HG03060 (cell line): Measurements from ENCODE around the gene AKT2.
"Not testable (repeated sequence)": the region's sequence is repeated elsewhere in the genome, so short reads cannot be mapped to it uniquely, and the experiment has no call there.

ENCODE experiments used
- ATAC-seq: cut with Tn5 transposase; IDR thresholded peaks from one replicate; pipeline ENCODE4 v1.9.1; 2021; ENCODE audit warnings: low read depth, moderate number of reproducible peaks; ENCODE audit not compliant: unreplicated experiment

Gene AKT2

DNA sequence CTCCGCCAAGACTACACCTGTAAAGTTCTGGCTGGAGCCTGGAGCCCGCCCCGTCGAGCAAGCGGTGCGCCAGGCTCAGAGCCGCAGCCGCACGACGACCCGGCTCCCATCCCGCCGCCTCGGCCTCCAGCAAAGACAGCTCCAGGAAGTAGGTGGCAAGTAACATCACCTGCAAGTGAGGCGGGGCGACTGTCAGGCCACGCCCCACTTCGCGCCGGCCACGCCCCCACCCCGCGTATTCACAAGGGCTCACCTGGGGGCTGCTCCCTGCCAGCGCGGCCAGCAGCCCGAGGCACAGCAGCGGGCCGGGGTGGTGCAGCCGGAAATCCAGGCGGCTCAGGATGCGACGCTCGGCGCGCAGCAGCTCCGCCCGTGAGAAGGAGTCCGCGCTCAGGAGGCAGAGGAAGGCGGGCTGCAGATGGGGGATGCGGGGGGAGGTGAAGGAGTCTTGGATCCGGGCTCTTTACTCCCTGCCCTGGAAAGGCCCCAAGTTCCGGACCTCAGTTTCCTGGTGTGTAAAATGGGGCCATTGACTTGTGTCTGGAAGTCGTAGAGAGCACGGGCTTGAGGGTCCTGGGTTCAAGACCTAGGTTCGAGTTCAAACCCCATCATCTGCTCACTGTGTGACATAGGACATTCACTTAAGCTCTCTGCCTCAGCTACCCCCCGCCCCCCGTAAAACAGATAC, 61.9 kb downstream of the AKT2 start:
- no peak for ATAC-seq

DNA sequence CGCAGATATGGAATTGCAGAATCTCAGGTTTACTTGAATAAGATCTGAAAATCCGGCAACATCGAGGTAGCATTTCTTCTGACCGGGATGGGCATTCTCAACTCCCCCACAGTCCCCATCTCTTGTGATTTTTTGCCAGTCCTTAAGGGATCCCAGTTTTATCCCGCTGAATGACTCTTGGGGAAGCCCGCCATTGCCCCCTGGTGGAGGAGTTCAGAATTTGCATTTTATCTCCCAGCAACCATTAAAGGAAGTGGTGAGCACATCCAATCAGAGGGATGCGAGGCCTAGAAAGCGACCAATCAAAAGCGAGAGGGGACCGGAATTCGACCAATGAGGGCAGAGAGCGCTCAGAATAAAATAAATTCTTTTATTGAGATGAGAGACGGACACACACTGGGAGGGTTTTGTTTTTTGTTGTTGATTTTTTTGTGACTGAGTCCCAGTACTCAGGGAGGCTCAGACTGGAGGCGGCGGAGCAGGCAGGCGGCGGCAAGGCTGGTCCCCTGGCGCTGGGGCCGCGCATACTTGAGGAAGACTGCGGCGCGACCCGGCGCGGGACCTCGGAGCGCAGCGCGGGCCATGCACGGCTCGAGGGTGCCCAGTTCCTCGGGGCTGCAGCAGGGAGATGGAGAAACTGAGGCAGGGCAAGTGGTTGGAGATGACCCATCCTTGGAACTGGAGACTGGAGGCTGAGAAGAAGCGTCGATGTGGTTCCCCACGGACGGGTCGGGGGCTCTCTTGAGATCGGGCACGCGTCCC, 63.1 kb downstream of the AKT2 start:
- ATAC-seq: no peak

DNA sequence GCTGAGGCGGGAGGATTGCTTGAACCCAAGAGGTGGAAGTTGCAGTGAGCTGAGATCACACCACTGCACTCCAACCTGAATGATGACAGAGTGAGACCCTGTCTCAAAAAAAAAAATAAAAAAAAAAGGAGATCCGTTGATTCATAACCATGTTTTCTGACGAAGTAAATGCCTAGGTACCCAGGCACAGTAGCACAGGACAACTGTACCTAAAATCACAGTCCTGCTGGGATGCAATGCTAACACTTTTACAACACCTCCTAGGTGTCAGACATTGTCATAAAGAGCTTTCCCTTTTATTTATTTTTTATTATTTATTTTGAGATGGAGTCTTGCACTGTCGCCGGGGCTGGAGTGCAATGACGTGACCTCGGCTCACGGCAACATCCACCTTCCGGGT, 64.5 kb downstream of the AKT2 start:
- ATAC-seq: no peak

DNA sequence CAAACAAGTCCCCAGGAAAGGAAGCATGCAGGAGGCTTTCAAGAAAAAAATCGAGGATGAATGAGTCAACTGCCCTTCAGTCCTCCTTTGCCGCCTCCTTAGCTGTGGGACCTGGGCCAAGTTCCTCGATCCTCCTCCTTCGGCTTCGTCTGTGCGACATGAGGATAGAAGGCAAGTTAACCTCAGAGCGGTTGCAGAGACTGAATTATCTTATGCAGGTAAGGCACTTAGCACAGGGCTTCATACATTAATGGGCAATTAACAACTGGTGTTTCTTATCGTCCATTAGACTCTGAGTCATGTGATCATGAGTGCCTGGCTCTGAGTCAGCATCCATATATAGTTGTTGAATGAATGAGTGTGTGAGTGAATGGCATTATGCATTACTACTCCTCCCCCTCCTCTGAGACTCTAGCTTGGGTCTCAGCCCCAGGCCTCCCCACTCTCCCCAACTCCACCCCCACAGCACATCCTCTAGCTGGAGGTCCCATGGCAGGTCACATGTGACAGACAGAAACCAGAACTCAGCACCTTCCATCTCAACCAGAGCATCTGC, 65.3 kb downstream of the AKT2 start:
- ATAC-seq: no peak

DNA sequence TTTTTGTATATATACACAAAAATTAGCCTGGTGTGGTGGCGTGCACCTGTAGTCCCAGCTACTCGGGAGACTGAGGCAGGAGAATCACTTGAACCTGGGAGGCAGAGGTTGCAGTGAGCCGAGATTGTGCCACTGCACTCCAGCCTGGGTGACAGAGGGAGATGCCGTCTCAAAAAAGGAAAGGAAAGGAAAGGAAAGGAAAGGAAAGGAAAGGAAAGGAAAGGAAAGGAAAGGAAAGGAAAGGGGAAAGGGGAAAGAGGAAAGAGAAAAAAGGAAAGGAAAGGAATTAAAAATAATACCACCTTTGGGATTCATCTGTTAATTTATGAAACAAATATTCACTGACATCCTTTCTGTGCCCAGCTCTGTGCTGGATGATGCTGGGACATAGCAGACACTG, 66.1 kb downstream of the AKT2 start:
- ATAC-seq: not testable (repeated sequence)

DNA sequence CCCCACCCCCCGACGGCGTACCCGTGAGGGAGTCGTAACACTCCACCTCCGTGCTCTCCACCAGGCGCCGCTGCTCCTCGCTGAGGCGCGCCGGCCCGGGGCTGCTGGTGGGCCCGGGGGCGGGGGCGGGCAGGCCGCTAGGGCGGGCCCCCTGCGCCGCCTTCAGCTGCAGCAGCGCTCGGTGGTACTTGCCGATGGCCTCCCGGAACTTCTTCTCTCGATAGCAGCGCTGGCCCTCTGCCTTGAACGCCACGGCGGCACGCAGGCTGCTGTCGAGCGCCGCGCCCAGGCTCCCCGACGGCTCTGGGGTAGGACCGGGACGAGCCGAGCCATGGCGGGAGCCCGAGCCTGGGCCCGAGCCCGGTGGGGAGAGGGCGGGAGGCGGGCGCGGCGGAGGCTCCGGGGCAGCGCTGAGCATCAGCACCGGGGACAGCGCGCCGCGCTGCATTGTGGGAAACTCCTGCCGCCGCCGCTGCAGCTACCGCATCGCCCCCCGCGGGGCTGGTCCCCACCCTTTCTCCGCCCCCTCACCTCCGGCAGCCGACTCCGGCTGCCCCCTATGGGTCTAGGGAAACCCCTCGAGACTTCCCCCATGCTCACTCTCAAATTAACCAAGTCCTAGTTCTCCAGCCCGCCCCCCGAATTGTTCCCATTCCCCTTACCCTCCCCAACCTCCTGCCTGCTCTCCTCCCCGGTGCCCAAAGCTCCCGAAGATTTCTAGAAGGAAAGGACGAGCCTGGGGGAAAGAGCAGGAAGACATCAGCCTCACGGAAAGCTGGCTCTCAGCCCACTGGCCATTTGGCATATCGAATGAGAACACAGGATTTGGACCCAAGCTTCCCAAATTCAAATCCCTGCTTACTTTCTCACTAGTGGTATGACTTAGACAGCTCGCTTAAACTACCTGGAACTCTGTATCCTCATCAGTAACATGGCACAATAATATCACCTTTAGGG, 66.9 kb downstream of the AKT2 start, which contains the start of gene TTC9B:
TSS of gene TTC9B (minus strand) at position 451 of the 957 bp plus-strand sequence. CDS start at position 448, 3 bp downstream.
- ATAC-seq: no peak

DNA sequence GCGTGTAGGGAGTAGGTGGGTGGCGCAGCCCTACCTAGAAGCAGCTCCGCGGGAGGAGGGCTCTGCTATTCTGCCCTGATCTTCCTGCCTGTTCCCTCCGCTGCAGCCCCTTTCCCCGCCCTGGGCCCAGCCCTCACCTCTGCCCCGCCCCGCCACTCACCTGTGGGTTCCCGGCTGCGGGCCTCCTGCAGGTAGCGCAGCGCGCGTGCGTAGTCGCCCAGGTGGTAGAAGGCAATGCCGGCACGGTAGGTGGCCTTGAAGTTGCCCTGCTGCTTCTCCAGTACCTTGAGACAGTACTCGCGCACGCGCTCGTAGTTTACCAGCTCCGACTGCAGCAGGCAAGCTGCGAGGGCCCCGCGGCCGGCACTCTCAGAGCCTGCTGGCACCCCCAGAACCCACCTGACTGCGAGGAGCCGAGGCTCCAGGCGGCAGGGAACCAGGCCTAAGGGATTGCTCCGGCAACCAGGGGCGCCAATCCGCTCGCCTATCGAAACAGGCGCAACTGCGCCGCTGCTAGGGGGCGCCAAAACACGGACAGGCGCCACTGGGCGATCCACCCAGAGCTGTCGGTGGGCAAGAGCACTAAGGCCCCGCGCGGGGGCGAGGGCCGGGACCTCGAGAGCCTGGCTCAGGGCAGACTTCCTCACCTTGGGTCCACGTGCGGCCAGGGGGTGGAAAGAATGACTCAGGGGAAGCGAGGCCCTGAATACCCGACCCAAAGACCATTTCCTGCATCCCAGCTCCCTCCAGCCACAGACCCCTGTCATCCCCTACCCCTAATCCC, 67.9 kb downstream of the AKT2 start:
- no peak for ATAC-seq

DNA sequence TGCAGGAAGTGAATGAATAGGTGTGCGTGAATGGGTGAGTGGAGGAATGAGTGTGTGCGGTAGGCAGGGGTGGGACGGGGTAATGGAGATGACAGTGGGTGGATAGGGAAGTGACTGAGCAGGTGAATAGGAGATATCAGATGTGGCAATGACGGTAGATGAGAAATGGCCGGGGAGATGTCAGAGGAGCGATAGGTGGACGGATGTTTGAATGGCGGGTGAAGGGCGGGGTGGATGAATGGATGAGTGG, 68.4 kb downstream of the AKT2 start:
- ATAC-seq: no peak

DNA sequence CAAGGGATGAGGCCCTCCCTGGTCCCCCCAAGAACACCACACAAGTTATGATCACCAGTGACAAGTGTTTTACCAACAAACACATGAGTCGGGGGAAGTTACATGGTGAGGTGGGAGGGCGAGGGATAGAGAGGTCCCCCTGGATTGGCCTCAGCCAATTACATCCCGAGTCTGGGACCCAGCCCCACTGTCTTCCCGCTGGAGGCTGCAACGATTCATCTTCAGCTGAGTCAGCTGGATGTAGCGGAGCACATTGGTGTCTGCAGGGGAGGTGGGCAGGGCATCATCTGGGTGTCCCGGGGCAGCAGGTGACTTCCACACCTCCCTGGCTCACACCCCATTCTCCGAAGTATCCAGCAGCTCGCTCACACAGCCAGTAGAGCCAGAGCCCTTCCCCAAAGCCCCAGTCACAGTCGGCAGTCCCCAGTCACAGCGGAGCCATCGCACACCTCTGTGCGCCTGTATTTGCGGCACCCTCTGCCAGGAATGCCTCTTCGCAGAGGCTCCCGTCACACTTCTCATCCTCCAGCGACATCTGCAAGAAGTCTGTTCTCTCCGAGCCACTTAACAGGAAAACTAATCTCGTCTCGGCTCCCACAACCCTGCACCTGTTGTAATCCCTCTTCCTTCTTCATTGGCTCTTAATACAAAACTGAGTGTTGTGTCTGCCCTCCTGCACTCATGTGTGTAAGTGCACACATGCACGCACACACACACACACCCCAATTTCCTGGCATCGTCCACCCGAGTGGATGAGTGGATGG, 69.0 kb downstream of the AKT2 start:
- no peak for ATAC-seq

DNA sequence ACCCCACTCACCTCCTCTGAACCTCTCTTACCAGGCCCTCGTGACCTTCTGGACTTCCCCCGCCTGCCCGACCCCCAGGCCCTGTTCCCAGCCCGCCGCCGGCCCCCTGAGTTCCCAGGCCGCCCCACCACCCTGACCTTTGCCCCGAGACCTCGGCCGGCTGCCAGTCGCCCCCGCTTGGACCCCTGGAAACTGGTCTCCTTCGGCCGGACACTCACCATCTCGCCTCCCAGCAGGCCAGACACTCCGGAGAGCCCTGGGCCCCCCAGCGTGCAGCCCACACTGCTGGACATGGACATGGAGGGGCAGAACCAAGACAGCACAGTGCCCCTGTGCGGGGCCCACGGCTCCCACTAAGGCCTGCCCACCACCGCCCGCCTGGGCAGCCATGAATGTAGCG, 70.2 kb downstream of the AKT2 start:
- no peak for ATAC-seq

DNA sequence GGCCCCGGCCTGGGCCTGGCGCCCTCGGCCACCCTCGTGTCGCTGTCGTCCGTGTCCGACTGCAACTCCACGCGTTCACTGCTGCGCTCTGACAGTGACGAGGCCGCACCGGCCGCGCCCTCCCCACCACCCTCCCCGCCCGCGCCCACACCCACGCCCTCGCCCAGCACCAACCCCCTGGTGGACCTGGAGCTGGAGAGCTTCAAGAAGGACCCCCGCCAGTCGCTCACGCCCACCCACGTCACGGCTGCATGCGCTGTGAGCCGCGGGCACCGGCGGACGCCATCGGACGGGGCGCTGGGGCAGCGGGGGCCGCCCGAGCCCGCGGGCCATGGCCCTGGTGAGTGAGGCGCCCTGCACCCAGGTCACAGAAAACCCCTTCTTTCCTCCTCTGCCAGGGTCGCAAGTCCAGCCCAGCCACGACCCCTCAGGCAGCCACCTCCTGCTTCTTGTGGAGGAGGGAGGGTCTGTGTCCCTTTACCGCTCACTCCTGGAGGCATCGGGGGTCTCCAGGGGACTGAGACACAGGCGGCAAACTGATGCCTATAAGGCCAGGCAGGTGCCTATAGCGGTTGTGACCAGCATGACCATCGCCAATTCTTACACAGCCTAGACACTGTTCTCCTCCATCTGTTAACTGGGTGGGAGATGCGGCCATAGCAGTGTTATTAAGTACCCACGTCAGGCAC, 71.1 kb downstream of the AKT2 start:
- ATAC-seq: no peak

DNA sequence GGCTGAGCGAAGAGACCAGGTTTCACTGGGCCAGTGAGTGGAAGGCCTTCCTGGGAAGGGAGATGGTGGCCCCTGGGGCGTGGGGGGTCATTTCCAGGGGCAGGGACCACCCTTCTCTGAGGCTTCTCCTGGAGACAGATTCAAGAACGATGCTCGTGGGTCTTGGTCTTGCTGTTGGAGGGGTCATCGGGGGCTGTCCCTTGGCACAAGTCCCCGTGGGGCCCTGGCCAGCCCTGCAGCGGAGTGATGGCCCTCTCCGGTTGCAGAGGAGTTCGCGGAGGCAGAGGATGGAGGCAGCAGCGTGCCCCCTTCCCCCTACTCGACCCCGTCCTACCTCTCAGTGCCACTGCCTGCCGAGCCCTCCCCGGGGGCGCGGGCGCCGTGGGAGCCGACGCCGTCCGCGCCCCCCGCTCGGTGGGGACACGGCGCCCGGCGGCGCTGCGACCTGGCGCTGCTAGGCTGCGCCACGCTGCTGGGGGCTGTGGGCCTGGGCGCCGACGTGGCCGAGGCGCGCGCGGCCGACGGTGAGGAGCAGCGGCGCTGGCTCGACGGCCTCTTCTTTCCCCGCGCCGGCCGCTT, 71.8 kb downstream of the AKT2 start:
- ATAC-seq: no peak

DNA sequence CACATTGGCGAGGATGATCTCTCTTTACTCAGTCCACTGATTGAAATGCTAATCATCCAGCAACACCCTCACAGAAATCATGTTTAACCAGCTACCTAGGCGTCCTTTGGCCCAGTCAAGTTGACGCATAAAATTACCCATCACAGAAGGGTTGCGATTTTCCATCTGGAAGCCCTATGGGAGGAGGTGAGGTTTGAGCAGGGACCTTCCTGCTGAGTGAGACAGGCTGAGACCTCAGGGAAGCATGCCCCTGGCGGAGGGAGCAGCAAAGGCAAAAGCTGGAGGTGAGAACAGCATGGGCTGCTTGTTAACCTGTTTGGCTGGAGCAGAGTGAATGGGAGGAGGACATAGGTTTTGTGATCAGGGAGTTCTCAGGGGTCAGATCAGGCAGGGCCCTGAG, 74.3 kb downstream of the AKT2 start:
- ATAC-seq: no peak

DNA sequence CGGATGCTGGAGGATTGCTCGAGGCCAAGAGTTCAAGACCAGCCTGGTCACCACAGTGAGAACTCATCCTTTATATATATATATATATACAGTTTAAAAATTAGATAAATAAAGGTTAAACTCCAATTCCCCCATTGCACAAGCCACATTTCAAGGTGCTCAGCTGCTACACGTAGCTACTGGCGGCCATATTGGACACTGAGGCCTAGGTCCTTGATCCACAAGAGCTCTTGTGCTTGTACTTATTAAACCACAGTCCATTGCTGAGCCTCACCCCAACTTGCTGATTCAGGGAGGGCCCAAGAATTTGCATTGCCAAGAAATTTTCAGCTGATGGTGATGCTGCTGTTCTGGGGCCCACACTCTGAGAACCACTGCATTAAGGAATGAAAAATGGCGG, 76.5 kb downstream of the AKT2 start:
- ATAC-seq: no peak

DNA sequence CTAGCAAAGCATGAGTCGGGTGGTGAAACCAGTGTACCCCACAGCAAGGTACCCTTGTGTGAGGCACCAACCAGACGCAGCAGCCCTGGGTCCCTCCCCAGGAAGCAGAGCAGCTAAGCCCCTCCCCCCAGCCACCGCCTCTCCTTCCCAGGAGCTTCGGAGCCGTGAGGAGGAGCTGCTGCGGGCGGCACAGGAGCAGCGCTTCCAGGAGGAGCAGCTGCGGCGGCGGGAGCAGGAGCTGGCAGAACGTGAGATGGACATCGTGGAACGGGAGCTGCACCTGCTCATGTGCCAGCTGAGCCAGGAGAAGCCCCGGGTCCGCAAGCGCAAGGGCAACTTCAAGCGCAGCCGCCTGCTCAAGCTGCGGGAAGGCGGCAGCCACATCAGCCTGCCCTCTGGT, 79.4 kb downstream of the AKT2 start:
- no peak for ATAC-seq

DNA sequence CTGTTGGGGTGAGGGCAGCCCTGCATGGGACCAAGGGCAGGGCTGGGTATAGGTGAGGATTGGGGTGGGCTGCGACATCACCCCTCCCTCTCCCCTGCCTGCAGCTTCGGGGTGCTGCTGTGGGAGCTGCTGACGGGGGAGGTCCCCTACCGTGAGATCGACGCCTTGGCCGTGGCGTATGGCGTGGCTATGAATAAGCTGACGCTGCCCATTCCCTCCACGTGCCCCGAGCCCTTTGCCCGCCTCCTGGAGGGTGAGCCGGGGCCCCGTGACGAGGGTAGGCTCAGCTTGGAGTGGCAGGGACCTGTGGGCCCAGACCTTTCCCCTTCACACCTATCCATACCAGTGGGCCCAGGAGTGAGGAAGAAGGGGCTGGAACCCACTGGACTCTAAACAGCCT, 80.8 kb downstream of the AKT2 start:
- no peak for ATAC-seq

DNA sequence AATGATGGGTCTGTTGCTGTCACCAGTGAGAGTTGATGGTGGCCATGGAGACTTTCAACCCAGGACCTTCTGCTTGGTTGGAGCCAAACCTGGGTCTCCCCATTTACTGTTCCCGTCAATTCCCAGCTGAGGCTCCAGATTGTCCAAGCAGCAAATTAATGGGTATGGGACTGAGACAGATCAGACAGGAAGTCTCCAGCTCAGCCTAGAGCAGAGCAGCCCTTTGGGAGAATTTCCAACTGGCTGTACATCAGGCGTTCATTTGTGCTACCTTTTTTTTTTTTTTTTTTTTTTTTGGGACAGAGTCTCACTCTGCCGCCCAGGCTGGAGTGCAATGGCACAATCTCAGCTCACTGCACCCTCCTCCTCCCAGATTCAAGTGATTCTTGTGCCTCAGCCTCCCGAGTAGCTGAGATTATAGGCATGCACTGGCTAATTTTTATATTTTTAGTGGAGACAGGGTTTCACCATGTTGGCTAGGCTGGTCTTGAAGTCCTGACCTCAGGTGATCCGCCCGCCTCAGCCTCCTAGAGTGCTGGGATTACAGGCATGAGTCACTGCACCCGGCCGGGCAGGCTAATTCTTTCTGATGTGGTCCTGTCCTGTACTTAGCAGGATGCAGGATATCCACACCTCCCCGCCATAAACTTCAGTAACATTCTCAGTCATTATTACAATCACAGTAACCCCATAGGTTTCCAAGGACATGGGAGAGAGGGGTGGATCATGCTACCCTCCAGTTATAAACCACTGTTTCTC, 84.6 kb downstream of the AKT2 start:
- ATAC-seq: no peak
